ENCODE data around the gene STX8. TPM values are rescaled to one million over a fixed set of nuclear protein-coding genes. Genes with fewer than 3 reads are reported as not detected.
"Not testable (repeated sequence)": the region's sequence is repeated elsewhere in the genome, so short reads cannot be mapped to it uniquely, and the experiment has no call there.

The STX8 gene
- total RNA-seq, 2 experiments from 2014 or later = 58.7 to 66.3 TPM

GRCh38 chr17:9457005-9457404 lies 118.6 kb downstream of the STX8 start:
- POLR2A ChIA-PET = no interaction called here
- CTCF ChIA-PET = no interaction called here

- ChIA-PET CTCF (no interaction called here), POLR2A (no interaction called here)
Measured at GRCh38 chr17:9456330-9456729, 119.3 kb downstream of the STX8 start.

GRCh38 chr17:9451934-9452333 lies 123.7 kb downstream of the STX8 start:
- POLR2A ChIA-PET = no interaction called here
- CTCF ChIA-PET = no interaction called here

- CTCF ChIA-PET, POLR2A ChIA-PET: not testable (repeated sequence)
Measured at GRCh38 chr17:9447298-9447697, 128.3 kb downstream of the STX8 start.

GRCh38 chr17:9446528-9446927 lies 129.1 kb downstream of the STX8 start:
- CTCF ChIA-PET = no interaction called here
- POLR2A ChIA-PET = no interaction called here

- CTCF ChIA-PET = no interaction called here
Measured at GRCh38 chr17:9445424-9445823, 130.2 kb downstream of the STX8 start.

GRCh38 chr17:9444687-9445086 lies 130.9 kb downstream of the STX8 start:
- ChIA-PET POLR2A (no interaction called here), CTCF (no interaction called here)

More at GRCh38 chr17:9445424-9445823, 130.2 kb downstream of the STX8 start:
- POLR2A ChIA-PET = no interaction called here

GRCh38 chr17:9443811-9444210 lies 131.8 kb downstream of the STX8 start:
- ChIA-PET POLR2A (no interaction called here), CTCF (no interaction called here)

- POLR2A ChIA-PET = no interaction called here
Measured at GRCh38 chr17:9439851-9440250, 135.8 kb downstream of the STX8 start.

GRCh38 chr17:9436630-9437029 lies 139.0 kb downstream of the STX8 start:
- POLR2A ChIA-PET = no interaction called here
- CTCF ChIA-PET = no interaction called here

More at GRCh38 chr17:9439851-9440250, 135.8 kb downstream of the STX8 start:
- CTCF ChIA-PET = no interaction called here

- ChIA-PET CTCF (no interaction called here), POLR2A (no interaction called here)
Measured at GRCh38 chr17:9435165-9435564, 140.5 kb downstream of the STX8 start.

- POLR2A ChIA-PET = no interaction called here
- CTCF ChIA-PET = no interaction called here
Measured at GRCh38 chr17:9434642-9435057, 141.0 kb downstream of the STX8 start.

- ChIA-PET POLR2A (no interaction called here), CTCF (interaction anchor here (0.6 kb wide), 1 partner anchor 517 kb away, joined by 3 read pairs; no protein-coding TSS in a partner anchor)
Measured at GRCh38 chr17:9432934-9433421, 142.6 kb downstream of the STX8 start.

- CTCF ChIA-PET = no interaction called here
Measured at GRCh38 chr17:9432134-9432885, 143.3 kb downstream of the STX8 start.

GRCh38 chr17:9431620-9432019 lies 144.0 kb downstream of the STX8 start:
- ChIA-PET POLR2A (no interaction called here), CTCF (no interaction called here)

More at GRCh38 chr17:9432134-9432885, 143.3 kb downstream of the STX8 start:
- POLR2A ChIA-PET = no interaction called here

- ChIA-PET POLR2A (no interaction called here), CTCF (no interaction called here)
Measured at GRCh38 chr17:9427465-9428315, 147.9 kb downstream of the STX8 start.

- ChIA-PET CTCF (no interaction called here), POLR2A (no interaction called here)
Measured at GRCh38 chr17:9424071-9424640, 151.5 kb downstream of the STX8 start.

GRCh38 chr17:9421525-9421924 lies 154.1 kb downstream of the STX8 start:
- ChIA-PET POLR2A (no interaction called here), CTCF (no interaction called here)

GRCh38 chr17:9419932-9420453 lies 155.6 kb downstream of the STX8 start:
- ChIA-PET CTCF (no interaction called here), POLR2A (no interaction called here)

- ChIA-PET CTCF (interaction anchor here (0.6 kb wide), 1 partner anchor 20 kb away, joined by 3 read pairs; no protein-coding TSS in a partner anchor), POLR2A (no interaction called here)
Measured at GRCh38 chr17:9414471-9414870, 161.1 kb downstream of the STX8 start.
